A673 (cell line): Measurements from ENCODE around the gene CDKN3. TPM values are rescaled to one million over a fixed set of nuclear protein-coding genes. Genes with fewer than 3 reads are reported as not detected.
"Not testable (repeated sequence)": the region's sequence is repeated elsewhere in the genome, so short reads cannot be mapped to it uniquely, and the experiment has no call there.

Experiments
- BruUV-seq: library from RNA; stranded (reverse); fragments of 400-500 nt; replicated peaks from 2 replicates; lab custom pipeline; 2021; lab: Mats Ljungman, UMichigan
- CTCF ChIA-PET: fragments of 300-600 bp; sonication (Branson Sonifier 250); formaldehyde crosslinking; loops from one replicate; lab custom pipeline; 2022; ENCODE audit warnings: antibody characterized with exemption; lab: Charles Lee
- POLR2A ChIA-PET: fragments of 300-600 bp; sonication (Branson Sonifier 250); formaldehyde crosslinking; loops from one replicate; lab custom pipeline; 2022; ENCODE audit warnings: antibody characterized with exemption; ENCODE audit not compliant: low non-redundant PET; lab: Charles Lee
- DNase-seq: peaks from one replicate; pipeline ENCODE4 v3.0.0-alpha.2; 2015; ENCODE audit warnings: low spot score
- H3K27ac ChIP-seq: fragments of 200-600 bp; sonication (generic); 2 replicates; pipeline ENCODE4 v1.5.1; 2016; ENCODE audit warnings: mixed run types, low read depth, mild to moderate bottlenecking, mixed read lengths, antibody characterized with exemption, low read length; ENCODE audit not compliant: poor library complexity, severe bottlenecking
- H3K27me3 ChIP-seq: fragments of 200-600 bp; sonication (generic); replicated peaks from 2 replicates; pipeline ENCODE4 v1.6.1; 2017; ENCODE audit warnings: mixed run types, low read depth, mild to moderate bottlenecking, mixed read lengths, antibody characterized with exemption, low read length; ENCODE audit not compliant: insufficient read depth, poor library complexity
- H3K36me3 ChIP-seq: fragments of 200-600 bp; sonication (generic); 2 replicates; pipeline ENCODE4 v1.6.1; 2016; ENCODE audit warnings: mixed run types, mild to moderate bottlenecking, mixed read lengths, antibody characterized with exemption, low read length; ENCODE audit not compliant: insufficient read depth, poor library complexity, severe bottlenecking
- H3K4me1 ChIP-seq: fragments of 200-600 bp; sonication (generic); 2 replicates; pipeline ENCODE4 v1.6.1; 2017; ENCODE audit warnings: mixed run types, mild to moderate bottlenecking, mixed read lengths, antibody characterized with exemption, low read length; ENCODE audit not compliant: insufficient read depth, poor library complexity, severe bottlenecking
- H3K4me3 ChIP-seq: fragments of 200-600 bp; sonication (generic); 2 replicates; pipeline ENCODE4 v1.5.1; 2016; ENCODE audit warnings: low read depth, mixed run types, mild to moderate bottlenecking, mixed read lengths, low read length; ENCODE audit not compliant: poor library complexity, severe bottlenecking
- H3K9me3 ChIP-seq: fragments of 200-600 bp; sonication (generic); 2 replicates; pipeline ENCODE4 v1.6.1; 2016; ENCODE audit warnings: mixed run types, low read depth, mild to moderate bottlenecking, mixed read lengths, antibody characterized with exemption, low read length; ENCODE audit not compliant: poor library complexity, severe bottlenecking
- CTCF ChIP-seq: fragments of 300-800, 200-600 bp; sonication (generic); conservative IDR thresholded peaks from 2 replicates; pipeline ENCODE4 v1.5.1; 2017; ENCODE audit warnings: low read depth, mild to moderate bottlenecking, antibody characterized with exemption, low read length, moderate library complexity, mixed read lengths
- EZH2 ChIP-seq: fragments of 200-600 bp; sonication (generic); IDR thresholded peaks from 2 replicates; pipeline ENCODE4 v1.6.1; 2017; ENCODE audit warnings: borderline replicate concordance, low read depth, mild to moderate bottlenecking, mixed read lengths, antibody characterized with exemption, low read length; ENCODE audit not compliant: poor library complexity, severe bottlenecking
- intact Hi-C: fragments of 100-400 bp; cut with micrococcal nuclease; formaldehyde crosslinking; loops from one replicate; pipeline ENCODE4 v1.10.0; 2022; ENCODE audit not compliant: unreplicated experiment
- total RNA-seq: library from RNA; stranded (reverse); gene quantifications from 2 replicates; pipeline ENCODE4 v1.2.3, GENCODE V29; 2021

CDKN3 gene
- total RNA-seq, 1 experiment from 2014 or later, result 108 TPM

GRCh38 chr14:54457609-54457996 is 60.8 kb downstream of the CDKN3 start:
- intact Hi-C loops, result no loop called here
- BruUV-seq, result no TSS peak
- ChIA-PET CTCF (no interaction called here), POLR2A (no interaction called here)
- Histone ChIP-seq H3K27ac (no peak overlapping the region), H3K4me3 (no peak overlapping the region), H3K4me1 (peaks cover 5% of the 10 kb centered on the region), H3K36me3 (no peaks in the 10 kb centered on the region), H3K9me3 (peaks cover 7% of the 10 kb centered on the region), H3K27me3 (no peaks in the 10 kb centered on the region)
- DNase-seq, result no peak
- TF ChIP-seq CTCF (no peak), EZH2 (no peak)

DNA sequence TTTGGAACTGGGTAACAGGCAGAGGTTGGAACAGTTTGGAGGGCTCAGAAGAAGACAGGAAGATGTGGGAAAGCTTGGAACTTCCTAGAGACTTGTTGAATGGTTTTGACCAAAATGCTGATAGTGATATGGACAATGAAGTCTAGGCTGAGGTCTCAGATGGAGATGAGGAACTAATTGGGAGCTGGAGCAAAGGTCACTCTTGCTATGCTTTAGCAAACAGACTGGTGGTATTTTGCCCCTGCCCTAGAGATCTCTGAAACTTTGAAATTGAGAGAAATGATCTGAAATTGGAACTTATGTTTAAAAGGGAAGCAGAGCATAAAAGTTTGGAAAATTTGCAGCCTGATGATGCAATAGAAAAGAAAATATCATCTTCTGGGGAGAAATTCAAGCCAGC is 61.7 kb downstream of the CDKN3 start:
- H3K36me3 ChIP-seq, intact Hi-C loops, CTCF ChIA-PET, DNase-seq, H3K4me1 ChIP-seq, H3K4me3 ChIP-seq, BruUV-seq, POLR2A ChIA-PET, H3K27me3 ChIP-seq, H3K9me3 ChIP-seq, H3K27ac ChIP-seq: not testable (repeated sequence)

GRCh38 chr14:54459106-54459505 is 62.3 kb downstream of the CDKN3 start:
- Histone ChIP-seq H3K27me3 (no peaks in the 10 kb centered on the region), H3K4me1 (peaks cover 5% of the 10 kb centered on the region), H3K36me3 (no peaks in the 10 kb centered on the region), H3K4me3 (no peak overlapping the region), H3K9me3 (peaks cover 7% of the 10 kb centered on the region), H3K27ac (no peak overlapping the region)
- ChIA-PET POLR2A (no interaction called here), CTCF (no interaction called here)
- no peak for DNase-seq
- intact Hi-C loops, result no loop called here
- no peak for TF ChIP-seq CTCF
- no peak for TF ChIP-seq EZH2
- BruUV-seq, result no TSS peak

DNA sequence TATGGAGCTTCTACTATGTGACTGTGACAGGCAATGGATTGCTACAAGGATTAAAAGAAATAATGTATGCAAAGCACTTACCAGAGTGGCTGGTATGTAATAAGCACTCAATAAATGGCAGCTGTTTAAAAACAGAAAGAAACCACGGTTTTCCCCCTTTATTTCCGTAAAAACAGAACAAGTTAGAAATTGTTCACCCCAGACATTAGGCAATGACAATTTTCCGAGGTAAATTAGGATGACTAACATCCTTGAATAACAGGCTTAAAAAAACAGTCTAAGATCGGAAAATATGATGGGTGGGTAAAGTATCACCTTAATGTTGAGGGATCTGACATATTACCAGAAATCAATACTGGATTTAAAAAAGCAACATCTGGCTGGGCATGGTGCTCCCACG is 65.2 kb downstream of the CDKN3 start:
- TF ChIP-seq EZH2 (no peak), CTCF (no peak)
- POLR2A ChIA-PET, result no interaction called here
- BruUV-seq, result no TSS peak

More for the DNA sequence above, 65.2 kb downstream of the CDKN3 start:
- DNase-seq, result peak; percentile 22
- intact Hi-C loops, result no loop called here
- peaks cover 9% of the 10 kb centered on the region for H3K9me3 ChIP-seq
- H3K27me3 ChIP-seq, result no peaks in the 10 kb centered on the region
- CTCF ChIA-PET, result no interaction called here
- H3K36me3 ChIP-seq, result no peaks in the 10 kb centered on the region
- no peak overlapping the region for H3K27ac ChIP-seq
- peaks cover 5% of the 10 kb centered on the region for H3K4me1 ChIP-seq
- H3K4me3 ChIP-seq, result no peak overlapping the region
